GM12801 (cell line): Measurements from ENCODE around the gene TMOD3.

Experiments
- CTCF ChIP-seq: IDR thresholded peaks from one replicate; pipeline ENCODE4 v1.5.1; 2011; ENCODE audit warnings: control low read depth; ENCODE audit not compliant: insufficient read length; ENCODE audit errors: extremely low read depth

Gene TMOD3

GRCh38 chr15:51812598-51812997 is 16.9 kb upstream of the TMOD3 start:
- no peak for TF ChIP-seq CTCF

- TF ChIP-seq CTCF = no peak
Measured at GRCh38 chr15:51814606-51815005, 14.8 kb upstream of the TMOD3 start.

GRCh38 chr15:51816611-51817010 is 12.8 kb upstream of the TMOD3 start:
- no peak for TF ChIP-seq CTCF

- TF ChIP-seq CTCF = no peak
Measured at GRCh38 chr15:51818150-51818549, 11.3 kb upstream of the TMOD3 start.

- no peak for TF ChIP-seq CTCF
Measured at GRCh38 chr15:51825698-51826097, 3.8 kb upstream of the TMOD3 start.

GRCh38 chr15:51828621-51829375 is 655 bp upstream of the TMOD3 start:
- no peak for TF ChIP-seq CTCF

- no peak for TF ChIP-seq CTCF
Measured at GRCh38 chr15:51830276-51830806, 888 bp downstream of the TMOD3 start.

GRCh38 chr15:51833772-51834171 is 4.3 kb downstream of the TMOD3 start:
- no peak for TF ChIP-seq CTCF
